NB4 (cell line): ENCODE results near the gene CISD1.

ENCODE experiments used
- MAX ChIP-seq: IDR thresholded peaks from 2 replicates; pipeline ENCODE4 v1.6.1; 2011; ENCODE audit warnings: low read depth, low read length
- MYC ChIP-seq: IDR thresholded peaks from 2 replicates; pipeline ENCODE4 v1.6.1; 2011; ENCODE audit warnings: low read depth, low read length
- POLR2A ChIP-seq: IDR thresholded peaks from 2 replicates; pipeline ENCODE4 v1.6.1; 2011; ENCODE audit warnings: mild to moderate bottlenecking; ENCODE audit not compliant: insufficient read length; ENCODE audit errors: extremely low read depth
- TF ChIP-seq, protein P1 (sequence below): IDR thresholded peaks from one replicate; pipeline ENCODE4 v1.5.1; 2012; ENCODE audit warnings: low read depth, low read length

GRCh38 chr10:58275908-58276307, 6.9 kb downstream of the CISD1 start:
- TF ChIP-seq POLR2A (no peak), MAX (no peak), MYC (no peak)
- TF ChIP-seq, protein P1, sequence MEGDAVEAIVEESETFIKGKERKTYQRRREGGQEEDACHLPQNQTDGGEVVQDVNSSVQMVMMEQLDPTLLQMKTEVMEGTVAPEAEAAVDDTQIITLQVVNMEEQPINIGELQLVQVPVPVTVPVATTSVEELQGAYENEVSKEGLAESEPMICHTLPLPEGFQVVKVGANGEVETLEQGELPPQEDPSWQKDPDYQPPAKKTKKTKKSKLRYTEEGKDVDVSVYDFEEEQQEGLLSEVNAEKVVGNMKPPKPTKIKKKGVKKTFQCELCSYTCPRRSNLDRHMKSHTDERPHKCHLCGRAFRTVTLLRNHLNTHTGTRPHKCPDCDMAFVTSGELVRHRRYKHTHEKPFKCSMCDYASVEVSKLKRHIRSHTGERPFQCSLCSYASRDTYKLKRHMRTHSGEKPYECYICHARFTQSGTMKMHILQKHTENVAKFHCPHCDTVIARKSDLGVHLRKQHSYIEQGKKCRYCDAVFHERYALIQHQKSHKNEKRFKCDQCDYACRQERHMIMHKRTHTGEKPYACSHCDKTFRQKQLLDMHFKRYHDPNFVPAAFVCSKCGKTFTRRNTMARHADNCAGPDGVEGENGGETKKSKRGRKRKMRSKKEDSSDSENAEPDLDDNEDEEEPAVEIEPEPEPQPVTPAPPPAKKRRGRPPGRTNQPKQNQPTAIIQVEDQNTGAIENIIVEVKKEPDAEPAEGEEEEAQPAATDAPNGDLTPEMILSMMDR = no peak
